Spleen (tissue), 7 donors: ENCODE measurements around the gene TIMD4.

Experiments used
- CTCF ChIP-seq, 11 experiments: fragments of 200-600 bp in 7 of 11; fragments of 450-650 bp in 4 of 11; sonication (generic) in 4 of 11; IDR thresholded peaks in 8 of 11; conservative IDR thresholded peaks in 3 of 11; 1 replicate in 7 of 11; 2 replicates in 4 of 11; pipeline versions ENCODE4 v1.4.0 to v1.8.0; 2016 to 2021; ENCODE audit warnings: antibody characterized with exemption in 11 of 11, inconsistent platforms in 4 of 11, mild to moderate bottlenecking in 1 of 11
- POLR2A ChIP-seq, 3 donors: fragments of 450-650 bp; IDR thresholded peaks; one replicate each; pipeline ENCODE4 v1.5.1; 2017; ENCODE audit warnings: antibody characterized with exemption in 3 of 3, mild to moderate bottlenecking in 1 of 3
- donor health status: DM: no; HTN: no; CAD: no; lungs with moderate emphysema.
- donor health status: DM: no; HTN: no; CAD: no.
- donor health status: DM: no; HTN: no; CAD: no.

- TF ChIP-seq CTCF (IDR thresholded peaks at IDR 0.05 in 8 of 11, conservative IDR thresholded peaks at IDR 0.05 in 3 of 11) (no peak), POLR2A (IDR thresholded peaks at IDR 0.05) (no peak)
Measured at GRCh38 chr5:156929366-156929948, 33.6 kb downstream of the TIMD4 start.
